Mesenchymal stem cell (in vitro differentiated cells and primary cell): ENCODE results near the gene BBX.
A peak's percentile ranks its signal among the peaks of the same experiment; 100 is the strongest.

ENCODE experiments used
- DNase-seq: peaks from one replicate; pipeline ENCODE4 v3.0.0-alpha.2; 2013
- H2AFZ ChIP-seq: one replicate; pipeline ENCODE4 v1.6.1; 2013; ENCODE audit warnings: low read depth, mild to moderate bottlenecking, control low read depth, inconsistent platforms, low read length, moderate library complexity
- H2AK5ac ChIP-seq: 2 replicates; pipeline ENCODE4 v1.6.1; 2013; ENCODE audit warnings: low read length, moderate library complexity, mild to moderate bottlenecking, inconsistent platforms; ENCODE audit not compliant: severe bottlenecking
- H2BK120ac ChIP-seq: one replicate; pipeline ENCODE4 v1.6.1; 2013; ENCODE audit warnings: low read depth, mild to moderate bottlenecking, inconsistent platforms, low read length, moderate library complexity
- H2BK12ac ChIP-seq, 2 experiments: one replicate each; pipeline ENCODE4 v1.6.1; 2013; ENCODE audit warnings: inconsistent platforms in 2 of 2, low read length in 2 of 2, mild to moderate bottlenecking in 2 of 2, moderate library complexity in 2 of 2, control low read depth in 1 of 2
- H2BK15ac ChIP-seq: one replicate; pipeline ENCODE4 v1.6.1; 2013; ENCODE audit warnings: mild to moderate bottlenecking, low read depth, inconsistent platforms; ENCODE audit not compliant: poor library complexity, severe bottlenecking
- H2BK5ac ChIP-seq: 2 replicates; pipeline ENCODE4 v1.6.1; 2013; ENCODE audit warnings: low read depth, mild to moderate bottlenecking, low read length, control low read depth, inconsistent platforms; ENCODE audit not compliant: poor library complexity, severe bottlenecking
- H3K14ac ChIP-seq, 2 experiments: one replicate each; pipeline ENCODE4 v1.6.1; 2013; ENCODE audit warnings: inconsistent platforms in 2 of 2, low read length in 2 of 2, control low read depth in 1 of 2, mild to moderate bottlenecking in 1 of 2, moderate library complexity in 1 of 2
- H3K18ac ChIP-seq, 2 experiments: one replicate each; pipeline ENCODE4 v1.6.1; 2013; ENCODE audit warnings: inconsistent platforms in 2 of 2, low read length in 2 of 2, control low read depth in 1 of 2, low read depth in 1 of 2, mild to moderate bottlenecking in 1 of 2
- H3K23ac ChIP-seq, 2 experiments: one replicate each; pipeline ENCODE4 v1.6.1; 2013; ENCODE audit warnings: inconsistent platforms in 2 of 2, low read length in 2 of 2, mild to moderate bottlenecking in 2 of 2, moderate library complexity in 2 of 2, control low read depth in 1 of 2
- H3K27ac ChIP-seq: 2 replicates; pipeline ENCODE4 v1.5.1; 2013; ENCODE audit warnings: mild to moderate bottlenecking, moderate library complexity, low read length, control low read depth, inconsistent platforms; ENCODE audit not compliant: poor library complexity, severe bottlenecking
- H3K27me3 ChIP-seq, 2 experiments: 2 replicates each; pipeline versions ENCODE4 v1.6.1 to v1.7.0; 2013; ENCODE audit warnings: low read length in 2 of 2, mild to moderate bottlenecking in 2 of 2, moderate library complexity in 2 of 2, control low read depth in 1 of 2, inconsistent platforms in 1 of 2; ENCODE audit not compliant: control insufficient read depth in 1 of 2, insufficient read depth in 1 of 2
- H3K36me3 ChIP-seq, 2 experiments: 2 replicates each; pipeline versions ENCODE4 v1.6.1 to v1.7.0; 2013; ENCODE audit warnings: low read length in 2 of 2, control low read depth in 1 of 2, inconsistent platforms in 1 of 2, low read depth in 1 of 2, mild to moderate bottlenecking in 1 of 2; ENCODE audit not compliant: insufficient read depth in 2 of 2, control insufficient read depth in 1 of 2
- H3K4ac ChIP-seq, 2 experiments: one replicate each; pipeline ENCODE4 v1.6.1; 2013; ENCODE audit warnings: inconsistent platforms in 2 of 2, low read length in 2 of 2, mild to moderate bottlenecking in 2 of 2, moderate library complexity in 2 of 2, control low read depth in 1 of 2, low read depth in 1 of 2
- H3K4me1 ChIP-seq: 2 replicates; pipeline ENCODE4 v1.6.1; 2013; ENCODE audit warnings: low read depth, low read length, control low read depth; ENCODE audit not compliant: control insufficient read depth, insufficient read depth
- H3K4me2 ChIP-seq: 2 replicates; pipeline ENCODE4 v1.6.1; 2013; ENCODE audit warnings: low read length, mild to moderate bottlenecking, inconsistent platforms; ENCODE audit not compliant: poor library complexity, severe bottlenecking
- H3K4me3 ChIP-seq, 2 experiments: 2 replicates each; pipeline versions ENCODE4 v1.5.1 to v1.7.0; 2013; ENCODE audit warnings: low read length in 2 of 2, mild to moderate bottlenecking in 2 of 2, control low read depth in 1 of 2, low read depth in 1 of 2; ENCODE audit not compliant: insufficient read depth in 1 of 2
- H3K79me1 ChIP-seq: replicated peaks from 2 replicates; pipeline ENCODE4 v1.6.1; 2013; ENCODE audit warnings: mild to moderate bottlenecking, control low read depth, low read length, inconsistent platforms; ENCODE audit not compliant: poor library complexity, severe bottlenecking
- H3K9ac ChIP-seq: 2 replicates; pipeline ENCODE4 v1.7.0; 2013; ENCODE audit warnings: mild to moderate bottlenecking, low read length, moderate library complexity
- H3K9me3 ChIP-seq: 2 replicates; pipeline ENCODE4 v1.7.0; 2013; ENCODE audit warnings: mild to moderate bottlenecking, low read length; ENCODE audit not compliant: control insufficient read depth
- H4K8ac ChIP-seq: one replicate; pipeline ENCODE4 v1.6.1; 2013; ENCODE audit warnings: inconsistent platforms, mild to moderate bottlenecking, low read length, moderate library complexity
- H4K91ac ChIP-seq: one replicate; pipeline ENCODE4 v1.6.1; 2013; ENCODE audit warnings: mild to moderate bottlenecking, low read length, inconsistent platforms
- WGBS: methylation state at CpG from one replicate; pipeline ENCODE4 v1.1.7; 2013; ENCODE audit warnings: mixed read lengths; 5-methylcytosine and 5-hydroxymethylcytosine counted together

Gene BBX

DNA sequence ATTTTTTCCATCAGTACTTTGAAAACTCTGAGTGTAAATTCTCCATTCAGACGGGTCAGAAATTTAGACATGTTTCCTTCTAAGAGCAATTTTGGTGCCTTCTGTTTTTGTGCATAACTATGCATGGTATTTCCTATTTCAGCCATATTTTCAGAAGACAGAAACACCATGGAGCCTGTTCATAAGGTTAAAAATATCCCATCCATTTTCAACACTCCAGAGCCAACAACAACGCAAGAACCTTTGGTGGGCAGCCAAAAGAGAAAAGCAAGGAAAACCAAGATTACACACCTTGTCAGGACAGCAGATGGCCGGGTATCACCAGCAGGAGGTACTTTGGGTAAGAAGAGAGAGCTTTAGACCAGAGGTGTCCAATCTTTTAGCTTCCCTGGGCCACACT is 275.6 kb downstream of the BBX start:
- no peak for DNase-seq
- Histone ChIP-seq H2AFZ (no peak overlapping the region), H4K8ac (no peak overlapping the region), H2BK120ac (no peak overlapping the region), H2BK12ac (no peak overlapping the region), H3K4me3 (no peak overlapping the region), H3K27ac (peak overlapping the region; percentile 33), H3K18ac (no peak overlapping the region), H3K9me3 (no peaks in the 10 kb centered on the region), H2BK15ac (no peak overlapping the region), H3K4ac (no peak overlapping the region), H2AK5ac (no peak overlapping the region), H3K14ac (no peak overlapping the region), H3K23ac (no peak overlapping the region), H3K79me1 (peaks cover 4% of the 10 kb centered on the region), H2BK5ac (no peak overlapping the region), H3K27me3 (no peaks in the 10 kb centered on the region), H3K4me2 (no peak overlapping the region), H3K36me3 (peaks cover 12 to 45% of the 10 kb centered on the region in 2 experiments), H4K91ac (no peak overlapping the region), H3K4me1 (peaks cover 1% of the 10 kb centered on the region), H3K9ac (no peak overlapping the region)
- WGBS = 76% methylated on average over 3 of the region's 3 CpGs

DNA sequence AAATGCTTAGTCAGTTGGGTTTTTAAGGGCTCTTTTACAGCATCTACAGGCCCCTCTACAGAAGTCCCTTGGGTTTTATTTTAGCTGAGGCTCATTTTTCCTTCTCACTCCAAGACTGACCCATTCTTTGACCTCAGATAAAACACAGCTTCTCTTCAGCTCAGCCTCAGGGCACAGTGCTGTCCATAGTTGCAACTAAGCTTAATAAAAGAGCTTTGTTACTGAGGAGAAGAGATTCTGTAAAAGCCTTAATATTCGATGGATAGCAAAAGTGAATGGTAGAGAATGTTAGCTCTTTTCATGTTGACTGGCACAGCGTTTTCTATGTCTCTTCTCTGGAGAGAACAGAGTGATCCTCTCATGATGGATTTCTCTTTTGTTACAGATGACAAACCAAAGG is 277.9 kb downstream of the BBX start:
- Histone ChIP-seq H3K4ac (no peak overlapping the region), H3K18ac (no peak overlapping the region), H2BK5ac (no peak overlapping the region), H3K23ac (no peak overlapping the region), H3K27ac (no peak overlapping the region), H2BK120ac (no peak overlapping the region), H3K36me3 (peaks cover 16 to 65% of the 10 kb centered on the region in 2 experiments), H2BK15ac (no peak overlapping the region), H3K79me1 (peaks cover 1% of the 10 kb centered on the region), H3K4me1 (peaks cover 1% of the 10 kb centered on the region), H3K4me2 (no peak overlapping the region), H2AFZ (no peak overlapping the region), H3K14ac (no peak overlapping the region), H2AK5ac (no peak overlapping the region), H4K8ac (no peak overlapping the region), H3K9me3 (no peaks in the 10 kb centered on the region), H3K27me3 (no peaks in the 10 kb centered on the region), H2BK12ac (no peak overlapping the region), H3K4me3 (no peak overlapping the region), H4K91ac (no peak overlapping the region), H3K9ac (no peak overlapping the region)
- no peak for DNase-seq
- WGBS = 98% methylated on average over 2 of the region's 2 CpGs

DNA sequence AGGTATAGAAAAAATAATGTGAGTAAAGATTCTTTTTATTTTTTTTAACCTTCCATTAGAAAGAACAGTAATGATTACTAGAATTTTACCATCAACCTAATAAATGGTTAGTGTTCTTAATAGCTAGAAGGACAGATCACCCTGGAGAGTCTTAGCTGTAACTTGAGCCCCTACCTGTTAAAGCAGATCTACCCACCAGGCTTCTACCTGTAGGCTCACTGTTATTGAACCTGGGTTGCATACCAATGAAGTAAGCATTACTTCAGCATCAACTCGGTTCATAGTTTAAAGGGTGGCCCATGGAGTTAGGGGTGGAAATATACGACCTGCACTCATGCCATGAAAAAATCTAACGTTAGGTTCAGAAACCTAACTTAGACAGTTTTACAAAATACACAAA is 280.4 kb downstream of the BBX start:
- Histone ChIP-seq H3K36me3 (peaks cover 16 to 78% of the 10 kb centered on the region in 2 experiments), H3K23ac (no peak overlapping the region), H3K79me1 (peaks cover 1% of the 10 kb centered on the region), H3K18ac (no peak overlapping the region), H2BK5ac (no peak overlapping the region), H2BK12ac (no peak overlapping the region), H4K91ac (no peak overlapping the region), H3K9ac (no peak overlapping the region), H2BK15ac (no peak overlapping the region), H2BK120ac (no peak overlapping the region), H3K4me2 (no peak overlapping the region), H2AFZ (no peak overlapping the region), H3K27me3 (no peaks in the 10 kb centered on the region), H3K9me3 (no peaks in the 10 kb centered on the region), H3K4me3 (no peak overlapping the region), H3K27ac (no peak overlapping the region), H4K8ac (no peak overlapping the region), H3K14ac (no peak overlapping the region), H2AK5ac (no peak overlapping the region), H3K4ac (no peak overlapping the region), H3K4me1 (peaks cover 1% of the 10 kb centered on the region)
- no peak for DNase-seq
- 100% methylated on average over 1 of the region's 3 CpGs for WGBS

DNA sequence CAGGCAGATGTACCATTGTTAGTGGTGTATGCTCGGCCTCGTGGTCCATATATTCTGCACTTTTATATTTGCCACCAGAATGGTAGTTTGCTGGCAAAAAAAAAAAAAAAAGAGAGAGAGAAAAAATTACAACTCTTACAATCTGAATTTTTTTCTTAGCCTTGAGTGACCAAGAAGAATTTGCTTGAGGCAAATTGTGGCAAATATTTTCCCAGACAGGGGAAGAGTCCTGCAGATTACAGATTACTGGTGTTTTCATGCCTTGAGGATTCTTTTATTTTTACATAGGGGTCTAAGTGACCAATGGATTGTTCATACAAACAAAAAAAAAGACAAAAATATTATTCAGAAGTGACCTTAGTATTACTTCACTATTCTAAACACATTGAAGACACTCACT is 283.3 kb downstream of the BBX start:
- peaks cover 5% of the 10 kb centered on the region for H3K4me1 ChIP-seq
- no peak overlapping the region for H3K27ac ChIP-seq
- no peak overlapping the region for H4K91ac ChIP-seq
- H2BK12ac ChIP-seq = no peak overlapping the region
- H2BK5ac ChIP-seq = no peak overlapping the region
- H2BK120ac ChIP-seq = no peak overlapping the region
- H3K23ac ChIP-seq = no peak overlapping the region
- WGBS = 100% methylated on average over 2 of the region's 2 CpGs
- no peak overlapping the region for H2BK15ac ChIP-seq
- H3K79me1 ChIP-seq = no peaks in the 10 kb centered on the region
- H3K18ac ChIP-seq = no peak overlapping the region
- H3K9me3 ChIP-seq = no peaks in the 10 kb centered on the region
- H3K4me2 ChIP-seq = no peak overlapping the region
- no peak overlapping the region for H2AFZ ChIP-seq
- peaks cover 11 to 61% of the 10 kb centered on the region in 2 experiments for H3K36me3 ChIP-seq
- H2AK5ac ChIP-seq = no peak overlapping the region
- DNase-seq = no peak
- H3K9ac ChIP-seq = no peak overlapping the region
- no peaks in the 10 kb centered on the region for H3K27me3 ChIP-seq
- H3K14ac ChIP-seq = no peak overlapping the region
- H4K8ac ChIP-seq = no peak overlapping the region
- no peak overlapping the region for H3K4ac ChIP-seq
- no peak overlapping the region for H3K4me3 ChIP-seq
